Effector memory CD4-positive, alpha-beta T cell (primary cell): ENCODE measurements around the gene GPR153.

Experiments used
- DNase-seq, 3 donors: peaks; one replicate each; pipeline ENCODE4 v3.0.0-alpha.2; 2020
- H3K27ac ChIP-seq: 2 replicates; pipeline ENCODE4 v1.7.0; 2013; ENCODE audit warnings: mild to moderate bottlenecking, low read length, moderate library complexity; ENCODE audit not compliant: insufficient read depth, poor library complexity, severe bottlenecking
- H3K27me3 ChIP-seq: replicated peaks from 2 replicates; pipeline ENCODE4 v1.7.0; 2013; ENCODE audit warnings: mild to moderate bottlenecking, low read length; ENCODE audit not compliant: insufficient read depth, control insufficient read depth, poor library complexity, severe bottlenecking
- H3K36me3 ChIP-seq: 2 replicates; pipeline ENCODE4 v1.7.0; 2013; ENCODE audit warnings: mild to moderate bottlenecking, low read length, moderate library complexity; ENCODE audit not compliant: control insufficient read depth, insufficient read depth
- H3K4me1 ChIP-seq: 2 replicates; pipeline ENCODE4 v1.7.0; 2013; ENCODE audit warnings: low read length, mild to moderate bottlenecking; ENCODE audit not compliant: control insufficient read depth, insufficient read depth, poor library complexity, severe bottlenecking
- H3K4me3 ChIP-seq: 2 replicates; pipeline ENCODE4 v1.7.0; 2013; ENCODE audit warnings: low read length, low read depth, mild to moderate bottlenecking; ENCODE audit not compliant: insufficient read depth, poor library complexity, severe bottlenecking
- H3K9me3 ChIP-seq: 2 replicates; pipeline ENCODE4 v1.7.0; 2013; ENCODE audit warnings: mild to moderate bottlenecking, low read length, moderate library complexity; ENCODE audit not compliant: control insufficient read depth

GPR153 gene

GRCh38 chr1:6251233-6251632 is 9.7 kb downstream of the GPR153 start:
- peaks cover 11% of the 10 kb centered on the region for H3K4me1 ChIP-seq
- H3K27me3 ChIP-seq = peaks cover 32% of the 10 kb centered on the region
- no peak overlapping the region for H3K4me3 ChIP-seq
- H3K9me3 ChIP-seq = no peaks in the 10 kb centered on the region
- H3K36me3 ChIP-seq = no peaks in the 10 kb centered on the region
- H3K27ac ChIP-seq = no peak overlapping the region
- no peak for DNase-seq

- no peak overlapping the region for H3K27ac ChIP-seq
- peaks cover 44% of the 10 kb centered on the region for H3K27me3 ChIP-seq
- H3K36me3 ChIP-seq = no peaks in the 10 kb centered on the region
- no peaks in the 10 kb centered on the region for H3K9me3 ChIP-seq
- no peak for DNase-seq
- no peak overlapping the region for H3K4me3 ChIP-seq
- peaks cover 23% of the 10 kb centered on the region for H3K4me1 ChIP-seq
Observed at GRCh38 chr1:6249739-6250689, 10.9 kb downstream of the GPR153 start.

- H3K27me3 ChIP-seq = peaks cover 52% of the 10 kb centered on the region
- no peak overlapping the region for H3K27ac ChIP-seq
- H3K4me3 ChIP-seq = no peak overlapping the region
- no peaks in the 10 kb centered on the region for H3K36me3 ChIP-seq
- H3K9me3 ChIP-seq = no peaks in the 10 kb centered on the region
- H3K4me1 ChIP-seq = peaks cover 24% of the 10 kb centered on the region
- DNase-seq = no peak
Observed at GRCh38 chr1:6248932-6249738, 11.8 kb downstream of the GPR153 start.

GRCh38 chr1:6248161-6248776 is 12.6 kb downstream of the GPR153 start:
- no peak overlapping the region for H3K4me3 ChIP-seq
- H3K4me1 ChIP-seq = peaks cover 24% of the 10 kb centered on the region
- DNase-seq = no peak
- H3K27me3 ChIP-seq = peaks cover 61% of the 10 kb centered on the region
- no peaks in the 10 kb centered on the region for H3K9me3 ChIP-seq
- no peak overlapping the region for H3K27ac ChIP-seq
- H3K36me3 ChIP-seq = no peaks in the 10 kb centered on the region

- Histone ChIP-seq H3K4me1 (peaks cover 24% of the 10 kb centered on the region), H3K27ac (no peak overlapping the region), H3K9me3 (no peaks in the 10 kb centered on the region), H3K36me3 (no peaks in the 10 kb centered on the region), H3K4me3 (no peak overlapping the region), H3K27me3 (peaks cover 66% of the 10 kb centered on the region)
- no peak for DNase-seq
Observed at GRCh38 chr1:6247651-6248050, 13.2 kb downstream of the GPR153 start.

GRCh38 chr1:6246497-6247467 is 14.1 kb downstream of the GPR153 start:
- DNase-seq = peak; percentile 54 to 72 (median 66)
- Histone ChIP-seq H3K4me3 (no peak overlapping the region), H3K27me3 (peaks cover 71% of the 10 kb centered on the region), H3K9me3 (no peaks in the 10 kb centered on the region), H3K27ac (no peak overlapping the region), H3K36me3 (no peaks in the 10 kb centered on the region), H3K4me1 (peaks cover 29% of the 10 kb centered on the region)

- peaks cover 78% of the 10 kb centered on the region for H3K27me3 ChIP-seq
- no peaks in the 10 kb centered on the region for H3K36me3 ChIP-seq
- H3K4me1 ChIP-seq = peaks cover 30% of the 10 kb centered on the region
- H3K9me3 ChIP-seq = no peaks in the 10 kb centered on the region
- peak in 1 of 3 donors; percentile 24 for DNase-seq
- no peak overlapping the region for H3K4me3 ChIP-seq
- H3K27ac ChIP-seq = no peak overlapping the region
Observed at GRCh38 chr1:6245869-6246496, 14.9 kb downstream of the GPR153 start.

GRCh38 chr1:6245086-6245868 is 15.6 kb downstream of the GPR153 start:
- Histone ChIP-seq H3K27me3 (peaks cover 77% of the 10 kb centered on the region), H3K9me3 (no peaks in the 10 kb centered on the region), H3K4me3 (no peak overlapping the region), H3K36me3 (no peaks in the 10 kb centered on the region), H3K4me1 (peaks cover 30% of the 10 kb centered on the region), H3K27ac (no peak overlapping the region)
- peak; percentile 58 to 66 (median 65) for DNase-seq
